ENCODE results near the gene CCDC13.

The CCDC13 gene

GRCh38 chr3:42736531-42736930 lies 36.5 kb downstream of the CCDC13 start:
- Histone ChIP-seq H3K9me3 (ENCODE audit: control insufficient read depth, insufficient read depth, low read length) (no peaks in the 10 kb centered on the region), H3K4me3 (ENCODE audit: low read depth, low read length) (no peak overlapping the region), H3K27me3 (ENCODE audit: control insufficient read depth, insufficient read depth, low read length) (no peaks in the 10 kb centered on the region), H3K9ac (ENCODE audit: low read depth, low read length) (no peak overlapping the region), H3K4me1 (ENCODE audit: control insufficient read depth, insufficient read depth, low read length) (peaks cover 8% of the 10 kb centered on the region), H3K36me3 (ENCODE audit: control insufficient read depth, insufficient read depth, low read length) (no peaks in the 10 kb centered on the region)

DNA sequence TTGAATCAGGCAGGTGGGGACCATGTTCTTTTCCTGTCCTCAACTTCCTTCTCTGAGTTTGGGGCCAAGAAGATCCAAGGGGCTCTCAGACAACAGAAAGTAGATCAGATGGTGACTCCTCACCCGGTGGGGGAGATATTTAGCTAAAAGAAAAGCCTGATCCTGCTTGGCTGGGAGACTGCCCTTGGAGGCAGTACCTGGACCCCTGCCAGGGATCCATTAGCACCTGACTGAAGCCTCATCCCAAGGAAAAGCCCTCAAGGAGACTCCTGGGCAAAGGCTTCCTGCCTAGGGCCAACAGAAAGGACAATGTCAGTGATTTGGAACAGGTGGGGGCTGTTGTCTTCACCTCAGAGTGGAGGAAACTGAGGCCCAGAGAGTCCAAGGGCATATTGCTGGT lies 37.0 kb downstream of the CCDC13 start:
- no peaks in the 10 kb centered on the region for H3K27me3 ChIP-seq (ENCODE audit: control insufficient read depth, insufficient read depth, low read length)
- H3K9ac ChIP-seq (ENCODE audit: low read depth, low read length) = no peak overlapping the region
- H3K4me1 ChIP-seq (ENCODE audit: control insufficient read depth, insufficient read depth, low read length) = peaks cover 8% of the 10 kb centered on the region
- H3K36me3 ChIP-seq (ENCODE audit: control insufficient read depth, insufficient read depth, low read length) = no peaks in the 10 kb centered on the region
- H3K9me3 ChIP-seq (ENCODE audit: control insufficient read depth, insufficient read depth, low read length) = no peaks in the 10 kb centered on the region
- H3K4me3 ChIP-seq (ENCODE audit: low read depth, low read length) = no peak overlapping the region

DNA sequence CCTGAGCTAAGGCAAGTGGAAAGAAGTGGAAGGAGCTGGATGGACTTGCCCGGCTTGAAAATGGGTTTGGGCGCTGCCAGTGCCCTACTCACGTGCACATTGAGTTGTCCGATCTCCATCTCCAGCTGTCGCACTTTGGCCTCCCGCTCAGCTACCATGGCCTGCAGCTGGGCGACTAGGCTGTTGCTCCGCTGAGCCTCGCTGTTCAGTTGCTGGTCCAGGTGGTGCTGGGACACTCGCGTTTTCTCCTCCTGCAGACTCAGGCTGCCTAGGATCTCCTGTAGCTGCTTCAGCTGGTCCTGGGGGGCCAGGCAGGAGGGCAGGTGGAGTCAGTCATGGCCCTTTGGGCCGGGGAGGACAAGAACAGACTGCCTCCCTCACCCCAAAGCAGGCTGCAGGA lies 37.4 kb downstream of the CCDC13 start:
- Histone ChIP-seq H3K9ac (ENCODE audit: low read depth, low read length) (no peak overlapping the region), H3K27me3 (ENCODE audit: control insufficient read depth, insufficient read depth, low read length) (no peaks in the 10 kb centered on the region), H3K4me1 (ENCODE audit: control insufficient read depth, insufficient read depth, low read length) (peaks cover 8% of the 10 kb centered on the region), H3K36me3 (ENCODE audit: control insufficient read depth, insufficient read depth, low read length) (no peaks in the 10 kb centered on the region), H3K9me3 (ENCODE audit: control insufficient read depth, insufficient read depth, low read length) (no peaks in the 10 kb centered on the region), H3K4me3 (ENCODE audit: low read depth, low read length) (no peak overlapping the region)

DNA sequence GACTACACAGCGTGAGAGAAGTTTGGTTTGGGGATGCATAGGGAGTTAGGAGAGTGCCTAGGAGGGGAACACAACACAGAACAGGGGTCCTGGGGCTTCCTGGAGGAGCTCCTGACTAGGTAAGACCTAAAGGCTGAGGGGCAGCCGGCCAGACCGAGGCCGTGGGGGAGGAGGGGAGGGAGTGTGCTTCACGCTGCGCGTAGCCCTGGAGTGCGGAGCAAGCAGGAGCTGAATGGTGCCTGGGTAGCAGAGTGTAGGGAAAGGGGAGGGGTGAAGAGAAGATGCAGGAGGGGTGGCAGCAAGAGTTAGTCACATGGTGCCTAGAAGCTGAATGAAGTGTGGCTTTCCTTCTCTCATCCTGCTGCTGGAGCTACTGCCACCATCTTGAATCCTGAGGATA lies 38.0 kb downstream of the CCDC13 start:
- H3K9me3 ChIP-seq (ENCODE audit: control insufficient read depth, insufficient read depth, low read length) = no peaks in the 10 kb centered on the region
- no peaks in the 10 kb centered on the region for H3K27me3 ChIP-seq (ENCODE audit: control insufficient read depth, insufficient read depth, low read length)
- H3K9ac ChIP-seq (ENCODE audit: low read depth, low read length) = no peak overlapping the region
- H3K4me1 ChIP-seq (ENCODE audit: control insufficient read depth, insufficient read depth, low read length) = peaks cover 8% of the 10 kb centered on the region
- H3K36me3 ChIP-seq (ENCODE audit: control insufficient read depth, insufficient read depth, low read length) = no peaks in the 10 kb centered on the region
- H3K4me3 ChIP-seq (ENCODE audit: low read depth, low read length) = no peak overlapping the region

DNA sequence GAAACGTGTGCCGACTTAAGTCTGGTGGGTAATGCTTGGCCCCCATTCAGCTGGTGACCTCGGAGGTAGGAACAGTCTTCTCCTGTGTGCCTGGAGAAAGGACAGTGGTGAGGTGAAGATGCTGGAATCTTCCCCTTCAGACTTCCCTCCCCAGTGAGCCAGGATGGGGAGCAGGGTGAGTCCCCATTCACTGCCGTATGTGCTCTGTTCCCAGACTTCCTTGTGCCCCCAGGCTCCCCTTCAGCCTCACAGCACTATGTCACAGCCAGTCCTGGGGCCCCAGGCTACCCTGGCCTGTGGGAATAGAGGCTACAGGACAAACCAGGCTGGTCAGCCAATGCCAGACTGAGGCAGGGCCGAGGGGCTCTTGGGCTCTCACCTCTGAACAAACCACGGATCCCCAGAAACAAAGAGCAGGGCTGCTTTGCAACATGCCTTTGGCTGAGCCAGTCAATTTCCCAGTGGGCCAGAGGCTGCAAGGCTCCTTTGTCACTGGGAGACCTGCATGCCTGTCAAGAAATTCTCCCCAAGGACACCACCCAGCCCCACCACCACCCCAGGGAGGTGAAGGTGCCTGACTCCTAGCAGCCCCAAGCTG lies 38.7 kb downstream of the CCDC13 start:
- H3K36me3 ChIP-seq (ENCODE audit: control insufficient read depth, insufficient read depth, low read length) = no peaks in the 10 kb centered on the region
- H3K9me3 ChIP-seq (ENCODE audit: control insufficient read depth, insufficient read depth, low read length) = no peaks in the 10 kb centered on the region

GRCh38 chr3:42733501-42734262 lies 39.4 kb downstream of the CCDC13 start:
- Histone ChIP-seq H3K9me3 (ENCODE audit: control insufficient read depth, insufficient read depth, low read length) (no peaks in the 10 kb centered on the region), H3K4me1 (ENCODE audit: control insufficient read depth, insufficient read depth, low read length) (peaks cover 8% of the 10 kb centered on the region), H3K9ac (ENCODE audit: low read depth, low read length) (peak overlapping the region; percentile 19), H3K27me3 (ENCODE audit: control insufficient read depth, insufficient read depth, low read length) (no peaks in the 10 kb centered on the region), H3K4me3 (ENCODE audit: low read depth, low read length) (no peak overlapping the region), H3K36me3 (ENCODE audit: control insufficient read depth, insufficient read depth, low read length) (no peaks in the 10 kb centered on the region)

More for the DNA sequence above, 38.7 kb downstream of the CCDC13 start:
- peaks cover 8% of the 10 kb centered on the region for H3K4me1 ChIP-seq (ENCODE audit: control insufficient read depth, insufficient read depth, low read length)
- H3K9ac ChIP-seq (ENCODE audit: low read depth, low read length) = no peak overlapping the region
- H3K27me3 ChIP-seq (ENCODE audit: control insufficient read depth, insufficient read depth, low read length) = no peaks in the 10 kb centered on the region
- no peak overlapping the region for H3K4me3 ChIP-seq (ENCODE audit: low read depth, low read length)

DNA sequence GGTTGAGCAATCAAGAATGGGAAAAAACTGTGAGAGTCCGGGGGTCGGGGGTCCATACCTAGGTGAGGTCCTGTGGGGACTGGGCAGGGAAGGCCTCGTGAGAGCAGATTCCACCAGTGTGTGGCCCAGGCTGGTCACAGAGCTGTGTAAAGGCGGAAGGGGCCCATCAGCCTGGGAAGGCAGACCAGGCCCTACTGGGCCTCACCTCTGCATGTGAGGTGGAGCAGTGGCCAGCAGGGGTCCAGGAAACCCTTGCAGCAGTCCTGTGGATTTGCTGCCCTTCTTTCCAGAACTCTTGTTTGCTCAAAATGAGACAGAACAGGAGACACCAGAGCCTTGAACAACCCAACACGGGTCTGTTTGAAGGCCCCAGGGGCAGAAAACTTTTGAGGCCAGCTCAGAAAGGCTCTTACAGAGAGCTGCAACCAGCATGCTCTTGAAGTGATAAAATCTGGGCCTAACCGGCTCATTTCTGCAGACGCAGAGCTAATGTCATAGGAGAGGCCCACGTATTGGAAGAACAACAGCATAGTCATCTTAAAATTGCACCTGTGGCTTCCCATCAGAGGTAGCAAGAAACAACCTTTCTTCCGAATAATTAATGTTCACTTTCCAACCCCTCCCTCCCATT lies 40.1 kb downstream of the CCDC13 start:
- Histone ChIP-seq H3K4me1 (ENCODE audit: control insufficient read depth, insufficient read depth, low read length) (peaks cover 8% of the 10 kb centered on the region), H3K9ac (ENCODE audit: low read depth, low read length) (no peak overlapping the region), H3K36me3 (ENCODE audit: control insufficient read depth, insufficient read depth, low read length) (no peaks in the 10 kb centered on the region), H3K4me3 (ENCODE audit: low read depth, low read length) (no peak overlapping the region), H3K9me3 (ENCODE audit: control insufficient read depth, insufficient read depth, low read length) (no peaks in the 10 kb centered on the region), H3K27me3 (ENCODE audit: control insufficient read depth, insufficient read depth, low read length) (no peaks in the 10 kb centered on the region)

DNA sequence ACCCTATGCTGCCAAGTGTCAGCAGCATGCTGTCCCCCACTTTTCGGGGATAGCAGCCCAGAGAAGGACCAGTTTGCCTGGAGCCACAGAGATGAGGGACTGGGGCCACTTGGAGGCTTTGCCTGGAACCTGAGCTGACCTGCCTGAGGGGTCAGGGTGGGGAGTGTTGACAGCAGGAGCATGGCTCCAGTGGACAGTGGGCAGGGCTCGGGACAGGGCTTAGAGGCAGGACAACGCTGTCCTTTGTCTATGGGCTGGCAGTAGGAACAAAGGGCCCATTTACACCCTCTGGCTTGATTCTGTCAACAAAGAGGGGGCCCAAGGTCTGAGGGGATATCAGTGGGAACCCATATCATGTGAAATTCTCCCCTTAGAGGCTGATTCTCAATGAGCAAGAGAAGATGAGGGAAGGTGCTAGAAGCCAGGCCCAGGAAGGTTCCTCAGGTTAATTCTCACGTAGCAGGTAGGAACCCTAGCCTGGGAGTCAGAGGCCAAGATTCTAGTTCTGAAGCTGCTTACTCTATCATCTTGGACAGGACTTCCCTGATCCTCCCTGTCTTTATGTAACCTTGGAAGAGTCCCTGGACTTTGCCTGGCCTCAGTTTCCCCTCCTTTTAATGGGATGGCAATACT lies 40.7 kb downstream of the CCDC13 start:
- Histone ChIP-seq H3K36me3 (ENCODE audit: control insufficient read depth, insufficient read depth, low read length) (no peaks in the 10 kb centered on the region), H3K4me1 (ENCODE audit: control insufficient read depth, insufficient read depth, low read length) (peaks cover 11% of the 10 kb centered on the region), H3K4me3 (ENCODE audit: low read depth, low read length) (no peak overlapping the region), H3K9ac (ENCODE audit: low read depth, low read length) (no peak overlapping the region), H3K27me3 (ENCODE audit: control insufficient read depth, insufficient read depth, low read length) (no peaks in the 10 kb centered on the region), H3K9me3 (ENCODE audit: control insufficient read depth, insufficient read depth, low read length) (no peaks in the 10 kb centered on the region)

DNA sequence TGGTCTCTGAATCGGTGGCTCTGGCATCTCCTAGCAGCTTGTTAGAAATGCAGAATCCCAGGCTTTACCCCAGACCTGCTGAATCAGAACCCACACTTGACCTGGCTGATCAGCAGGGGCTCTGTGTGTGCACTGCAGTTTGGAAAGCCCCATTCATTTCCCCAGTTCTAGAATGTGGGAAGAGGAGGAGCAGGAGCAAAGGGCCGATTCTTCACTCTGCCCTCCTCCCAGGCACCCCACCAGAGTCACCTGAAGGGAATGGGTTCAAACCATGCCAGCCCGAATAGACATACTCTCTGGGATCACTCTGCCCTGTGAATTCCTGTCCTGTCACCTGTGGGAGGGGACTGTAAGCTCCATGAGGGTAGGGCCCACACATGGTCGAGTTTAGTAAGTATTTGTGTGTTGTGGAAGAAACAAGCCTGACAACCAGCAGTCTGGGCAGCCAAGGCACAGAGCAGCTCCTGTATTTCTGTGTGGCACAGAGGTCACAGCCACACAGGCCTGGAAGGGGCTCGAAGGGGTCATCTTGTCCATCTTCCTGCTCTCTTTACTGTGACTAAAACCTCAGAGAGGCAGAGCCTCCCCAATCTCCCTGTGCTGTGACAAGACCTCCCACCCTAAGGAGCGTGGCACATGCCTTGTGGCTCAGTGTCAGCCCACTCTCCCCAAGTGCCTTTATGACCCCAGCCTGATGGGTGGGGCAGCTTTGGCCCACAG lies 41.4 kb downstream of the CCDC13 start:
- no peaks in the 10 kb centered on the region for H3K27me3 ChIP-seq (ENCODE audit: control insufficient read depth, insufficient read depth, low read length)
- no peak overlapping the region for H3K9ac ChIP-seq (ENCODE audit: low read depth, low read length)
- no peak overlapping the region for H3K4me3 ChIP-seq (ENCODE audit: low read depth, low read length)
- peaks cover 11% of the 10 kb centered on the region for H3K4me1 ChIP-seq (ENCODE audit: control insufficient read depth, insufficient read depth, low read length)
- no peaks in the 10 kb centered on the region for H3K9me3 ChIP-seq (ENCODE audit: control insufficient read depth, insufficient read depth, low read length)
- no peaks in the 10 kb centered on the region for H3K36me3 ChIP-seq (ENCODE audit: control insufficient read depth, insufficient read depth, low read length)

GRCh38 chr3:42730706-42731420 lies 42.2 kb downstream of the CCDC13 start:
- H3K4me3 ChIP-seq (ENCODE audit: low read depth, low read length) = no peak overlapping the region
- no peak overlapping the region for H3K9ac ChIP-seq (ENCODE audit: low read depth, low read length)
- peaks cover 9% of the 10 kb centered on the region for H3K4me1 ChIP-seq (ENCODE audit: control insufficient read depth, insufficient read depth, low read length)
- H3K36me3 ChIP-seq (ENCODE audit: control insufficient read depth, insufficient read depth, low read length) = no peaks in the 10 kb centered on the region
- no peaks in the 10 kb centered on the region for H3K27me3 ChIP-seq (ENCODE audit: control insufficient read depth, insufficient read depth, low read length)
- H3K9me3 ChIP-seq (ENCODE audit: control insufficient read depth, insufficient read depth, low read length) = no peaks in the 10 kb centered on the region

DNA sequence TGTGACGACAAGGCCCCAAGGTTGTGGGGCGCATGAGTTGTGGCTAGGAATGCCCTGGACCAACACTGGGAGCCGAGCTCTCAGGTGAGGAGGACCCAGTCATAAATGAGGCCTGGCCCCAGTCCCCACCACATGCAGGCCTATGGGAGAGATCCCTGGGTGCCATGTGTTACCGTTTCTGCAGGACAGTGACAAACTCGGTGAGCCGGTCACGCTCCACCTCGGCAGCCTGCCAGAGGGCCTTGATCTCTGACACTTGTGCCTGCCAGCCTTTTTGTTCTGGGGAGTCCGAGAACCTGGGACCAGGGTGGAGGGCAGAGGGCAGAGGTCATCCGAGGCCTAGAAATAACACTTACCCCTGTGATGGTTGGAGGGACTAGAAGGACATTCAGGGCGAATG lies 42.8 kb downstream of the CCDC13 start:
- Histone ChIP-seq H3K4me3 (ENCODE audit: low read depth, low read length) (no peak overlapping the region), H3K27me3 (ENCODE audit: control insufficient read depth, insufficient read depth, low read length) (no peaks in the 10 kb centered on the region), H3K9ac (ENCODE audit: low read depth, low read length) (no peak overlapping the region), H3K36me3 (ENCODE audit: control insufficient read depth, insufficient read depth, low read length) (no peaks in the 10 kb centered on the region), H3K9me3 (ENCODE audit: control insufficient read depth, insufficient read depth, low read length) (no peaks in the 10 kb centered on the region), H3K4me1 (ENCODE audit: control insufficient read depth, insufficient read depth, low read length) (peaks cover 7% of the 10 kb centered on the region)

All from iPS-15b (cell line).